CD4-positive, alpha-beta memory T cell (primary cell): ENCODE measurements around the gene BZW1. TPM values are rescaled to one million over a fixed set of nuclear protein-coding genes. Genes with fewer than 3 reads are reported as not detected.

Experiments
- CTCF ChIA-PET: fragments of 350-600 bp; sonication (Branson Sonifier 250); formaldehyde crosslinking; loops from one replicate; lab custom pipeline; 2021; ENCODE audit warnings: inconsistent platforms; ENCODE audit not compliant: partially characterized antibody; lab: Charles Lee
- POLR2A ChIA-PET: fragments of 350-600 bp; sonication (Branson Sonifier 250); formaldehyde crosslinking; loops from one replicate; lab custom pipeline; 2021; ENCODE audit not compliant: partially characterized antibody; lab: Charles Lee
- DNase-seq, 5 donors: peaks; one replicate each; pipeline versions ENCODE4 v3.0.0 to v3.0.0-alpha.2; 2020 to 2022; ENCODE audit warnings: mixed read lengths in 1 of 5
- H3K27ac ChIP-seq: one replicate; pipeline ENCODE4 v1.7.0; 2013; ENCODE audit warnings: low read depth, low read length
- H3K27me3 ChIP-seq: 2 replicates; pipeline ENCODE4 v1.7.0; 2013; ENCODE audit warnings: mild to moderate bottlenecking, low read length, moderate library complexity; ENCODE audit not compliant: insufficient read depth
- H3K36me3 ChIP-seq: 2 replicates; pipeline ENCODE4 v1.7.0; 2013; ENCODE audit warnings: mild to moderate bottlenecking, low read length, moderate library complexity; ENCODE audit not compliant: insufficient read depth
- H3K4me1 ChIP-seq: 2 replicates; pipeline ENCODE4 v1.7.0; 2013; ENCODE audit warnings: mild to moderate bottlenecking, low read length, moderate library complexity; ENCODE audit not compliant: insufficient read depth
- H3K4me3 ChIP-seq, 2 donors: one replicate each; pipeline ENCODE4 v1.7.0; 2013; ENCODE audit warnings: low read length in 2 of 2, mild to moderate bottlenecking in 1 of 2
- H3K9me3 ChIP-seq, 2 donors: one replicate each; pipeline ENCODE4 v1.7.0; 2013; ENCODE audit warnings: low read length in 2 of 2, control low read depth in 1 of 2; ENCODE audit not compliant: control insufficient read depth in 1 of 2
- H3K27ac Mint-ChIP-seq, 7 donors: one replicate each; pipeline ENCODE4 v1.8.0; 2020 to 2021; ENCODE audit warnings: mixed read lengths in 7 of 7, mild to moderate bottlenecking in 6 of 7, inconsistent platforms in 3 of 7, moderate library complexity in 3 of 7
- H3K27me3 Mint-ChIP-seq, 2 donors: one replicate each; pipeline ENCODE4 v1.8.0; 2020 to 2021; ENCODE audit warnings: mixed read lengths in 2 of 2
- H3K36me3 Mint-ChIP-seq, 2 donors: one replicate each; pipeline ENCODE4 v1.8.0; 2020 to 2021; ENCODE audit warnings: mixed read lengths in 2 of 2, inconsistent platforms in 1 of 2, mild to moderate bottlenecking in 1 of 2
- H3K4me1 Mint-ChIP-seq, 4 donors: one replicate each; pipeline ENCODE4 v1.8.0; 2020 to 2021; ENCODE audit warnings: mixed read lengths in 4 of 4, mild to moderate bottlenecking in 1 of 4
- H3K4me3 Mint-ChIP-seq, 8 donors: one replicate each; pipeline ENCODE4 v1.8.0; 2020 to 2021; ENCODE audit warnings: mixed read lengths in 8 of 8, mild to moderate bottlenecking in 7 of 8, moderate library complexity in 6 of 8, inconsistent platforms in 3 of 8
- H3K9me3 Mint-ChIP-seq, 8 donors: one replicate each; pipeline ENCODE4 v1.8.0; 2020 to 2021; ENCODE audit warnings: mixed read lengths in 8 of 8, mild to moderate bottlenecking in 5 of 8, inconsistent platforms in 3 of 8, moderate library complexity in 1 of 8
- intact Hi-C: fragments of 100-400 bp; cut with micrococcal nuclease; formaldehyde crosslinking; loops from one replicate; pipeline ENCODE4 v1.15.1; 2023
- polyA plus RNA-seq, 2 donors: library from polyadenylated mRNA; unstranded; fragments of 300-500 nt; fragmentation: Illumina TruSeq; gene quantifications; one replicate each; pipeline ENCODE4 v1.2.3, GENCODE V29; 2021
- total RNA-seq, 2 experiments: library from RNA; stranded (reverse); gene quantifications; one replicate each; pipeline ENCODE4 v1.2.3, GENCODE V29; 2021

The BZW1 gene
- total and polyA plus RNA-seq, 4 experiments from 2014 or later = 126 to 257 (median 165) TPM

DNA sequence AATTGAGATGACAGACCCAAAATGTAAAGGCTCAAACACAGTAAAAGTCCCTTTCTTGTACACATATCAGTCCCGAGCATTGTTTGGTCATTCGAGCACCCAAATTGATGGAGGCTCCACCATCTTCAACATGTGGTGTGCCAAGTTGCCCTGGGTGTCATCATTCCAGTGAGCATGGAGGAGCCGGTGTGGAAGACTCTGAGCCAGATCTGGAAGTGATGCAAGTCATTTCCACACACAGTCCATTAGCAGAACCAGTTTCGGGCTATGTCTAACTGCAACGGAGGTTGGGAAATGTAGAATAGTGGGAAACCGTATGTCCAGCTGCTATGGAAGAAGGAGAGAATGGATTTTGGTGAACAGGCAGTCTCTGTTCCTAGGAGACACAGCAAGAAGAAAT is 40.9 kb upstream of the BZW1 start:
- Histone ChIP-seq H3K4me3 (no peak overlapping the region), H3K27ac (no peak overlapping the region), H3K4me1 (no peaks in the 10 kb centered on the region), H3K9me3 (no peaks in the 10 kb centered on the region), H3K27me3 (no peaks in the 10 kb centered on the region), H3K36me3 (no peaks in the 10 kb centered on the region)
- intact Hi-C loops = no loop called here
- no peak for DNase-seq
- Mint-ChIP-seq H3K27me3 (peaks cover 5 to 8% of the 10 kb centered on the region in 2 donors), H3K27ac (no peak overlapping the region), H3K36me3 (no peaks in the 10 kb centered on the region), H3K4me3 (peak overlapping the region in 1 of 8 donors; percentile 20), H3K4me1 (peaks cover 0 to 2% (median 0%) of the 10 kb centered on the region in 4 donors), H3K9me3 (peaks cover 3 to 11% (median 10%) of the 10 kb centered on the region in 8 donors)
- ChIA-PET CTCF (no interaction called here), POLR2A (no interaction called here)

DNA sequence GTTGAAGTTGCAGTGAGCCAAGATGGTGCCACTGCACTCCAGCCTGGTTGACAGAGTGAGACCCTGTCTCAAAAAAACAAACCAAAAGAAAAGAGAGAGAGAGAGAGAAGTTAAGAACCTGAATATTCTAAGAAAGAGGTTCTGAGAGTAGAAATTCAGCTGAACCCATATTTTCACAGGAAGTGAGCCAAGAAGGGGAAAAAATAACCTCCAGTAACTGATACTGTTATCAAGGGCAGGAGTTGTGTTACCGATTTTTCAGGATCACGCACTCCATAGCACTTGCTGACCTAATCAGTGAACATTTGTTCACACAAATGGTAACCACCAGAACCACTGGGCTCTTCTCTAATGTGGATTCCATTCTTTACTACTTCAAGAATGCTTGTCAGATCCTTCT is 39.1 kb upstream of the BZW1 start:
- Histone ChIP-seq H3K27me3 (no peaks in the 10 kb centered on the region), H3K27ac (no peak overlapping the region), H3K36me3 (no peaks in the 10 kb centered on the region), H3K4me1 (no peaks in the 10 kb centered on the region), H3K9me3 (no peaks in the 10 kb centered on the region), H3K4me3 (no peak overlapping the region)
- no peak overlapping the region for H3K4me3 Mint-ChIP-seq
- intact Hi-C loops = no loop called here
- H3K27me3 Mint-ChIP-seq = peaks cover 5 to 6% of the 10 kb centered on the region in 2 donors
- H3K4me1 Mint-ChIP-seq = no peaks in the 10 kb centered on the region
- peaks cover 3 to 11% (median 10%) of the 10 kb centered on the region in 8 donors for H3K9me3 Mint-ChIP-seq
- no peaks in the 10 kb centered on the region for H3K36me3 Mint-ChIP-seq
- no peak overlapping the region for H3K27ac Mint-ChIP-seq
- DNase-seq = no peak
- ChIA-PET POLR2A (no interaction called here), CTCF (no interaction called here)

DNA sequence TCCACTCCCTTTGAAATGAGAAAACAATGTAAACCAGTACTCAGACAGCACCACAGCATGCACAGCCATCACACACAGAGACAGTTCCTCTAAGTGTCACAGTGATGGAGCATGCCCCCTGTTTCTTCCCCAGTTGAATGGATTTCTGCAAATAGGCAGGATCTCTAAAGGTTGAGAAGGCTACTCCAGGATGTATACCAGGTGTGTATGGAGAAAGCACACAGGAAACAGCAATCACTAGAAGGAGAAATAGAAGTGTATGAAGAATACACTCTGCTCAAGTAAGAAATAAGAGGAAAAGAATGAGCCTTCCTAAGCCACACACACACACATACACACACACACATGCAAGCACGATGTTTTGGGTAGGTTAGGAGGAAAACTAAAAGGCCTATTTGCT is 38.6 kb upstream of the BZW1 start:
- no peak for DNase-seq
- H3K4me1 Mint-ChIP-seq = no peaks in the 10 kb centered on the region
- no peak overlapping the region for H3K4me3 ChIP-seq
- ChIA-PET POLR2A (no interaction called here), CTCF (no interaction called here)
- no peaks in the 10 kb centered on the region for H3K36me3 ChIP-seq
- H3K27ac ChIP-seq = no peak overlapping the region
- intact Hi-C loops = no loop called here
- no peaks in the 10 kb centered on the region for H3K27me3 ChIP-seq
- H3K36me3 Mint-ChIP-seq = no peaks in the 10 kb centered on the region
- H3K27ac Mint-ChIP-seq = no peak overlapping the region
- H3K4me1 ChIP-seq = no peaks in the 10 kb centered on the region
- peaks cover 5 to 6% of the 10 kb centered on the region in 2 donors for H3K27me3 Mint-ChIP-seq
- peaks cover 3 to 11% (median 10%) of the 10 kb centered on the region in 8 donors for H3K9me3 Mint-ChIP-seq
- no peaks in the 10 kb centered on the region for H3K9me3 ChIP-seq
- H3K4me3 Mint-ChIP-seq = no peak overlapping the region

DNA sequence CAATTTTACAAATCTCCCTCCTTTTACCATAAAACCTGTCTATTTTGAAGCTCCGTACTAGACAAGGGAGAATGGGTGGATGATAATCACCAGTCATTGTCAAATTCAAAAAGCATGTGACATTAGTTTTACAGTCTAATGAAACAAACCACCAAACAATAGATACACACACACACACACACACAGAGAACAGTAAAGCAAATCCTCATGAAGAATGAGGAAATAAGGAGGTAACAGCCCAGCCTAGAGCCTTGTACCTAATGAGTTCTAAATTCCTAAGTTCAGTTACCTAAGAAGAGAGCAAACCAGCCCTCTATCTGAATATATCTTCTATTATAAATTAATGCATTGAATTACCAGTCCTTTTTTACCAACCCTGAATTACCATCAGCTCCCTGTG is 36.8 kb upstream of the BZW1 start:
- POLR2A ChIA-PET = no interaction called here
- CTCF ChIA-PET = no interaction called here
- DNase-seq = no peak
- Histone ChIP-seq H3K9me3 (no peaks in the 10 kb centered on the region), H3K27me3 (no peaks in the 10 kb centered on the region), H3K4me3 (no peak overlapping the region), H3K4me1 (no peaks in the 10 kb centered on the region), H3K36me3 (no peaks in the 10 kb centered on the region), H3K27ac (no peak overlapping the region)
- Mint-ChIP-seq H3K27ac (no peak overlapping the region), H3K36me3 (no peaks in the 10 kb centered on the region), H3K9me3 (peaks cover 3 to 11% (median 10%) of the 10 kb centered on the region in 8 donors), H3K4me1 (no peaks in the 10 kb centered on the region), H3K4me3 (no peak overlapping the region), H3K27me3 (peaks cover 5 to 6% of the 10 kb centered on the region in 2 donors)
- intact Hi-C loops = no loop called here

DNA sequence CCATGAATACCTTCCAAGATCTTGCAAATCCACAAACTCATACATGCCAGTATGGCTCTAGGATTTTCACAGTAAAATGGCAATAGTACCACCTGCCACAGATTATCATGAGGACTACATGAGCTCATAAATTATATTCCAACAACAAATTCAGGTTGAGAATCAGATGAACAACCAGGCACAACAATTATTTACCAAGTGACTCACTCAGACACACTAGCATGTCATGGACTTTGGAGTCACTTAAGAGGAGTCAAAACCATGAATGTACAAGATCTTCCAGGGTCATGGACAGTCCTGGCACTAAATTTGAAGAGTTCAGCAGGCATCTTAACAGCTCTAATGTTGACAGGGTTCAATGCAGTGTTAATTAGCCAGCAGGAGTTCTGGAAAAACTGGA is 34.4 kb upstream of the BZW1 start:
- CTCF ChIA-PET = no interaction called here
- no peaks in the 10 kb centered on the region for H3K4me1 ChIP-seq
- intact Hi-C loops = no loop called here
- Mint-ChIP-seq H3K36me3 (no peaks in the 10 kb centered on the region), H3K9me3 (peaks cover 3 to 11% (median 9%) of the 10 kb centered on the region in 8 donors), H3K4me3 (no peak overlapping the region), H3K4me1 (no peaks in the 10 kb centered on the region), H3K27ac (no peak overlapping the region), H3K27me3 (peaks cover 6 to 8% of the 10 kb centered on the region in 2 donors)
- H3K27ac ChIP-seq = no peak overlapping the region
- no peak for DNase-seq
- H3K9me3 ChIP-seq = no peaks in the 10 kb centered on the region
- no peak overlapping the region for H3K4me3 ChIP-seq
- no peaks in the 10 kb centered on the region for H3K36me3 ChIP-seq
- POLR2A ChIA-PET = no interaction called here
- H3K27me3 ChIP-seq = no peaks in the 10 kb centered on the region

DNA sequence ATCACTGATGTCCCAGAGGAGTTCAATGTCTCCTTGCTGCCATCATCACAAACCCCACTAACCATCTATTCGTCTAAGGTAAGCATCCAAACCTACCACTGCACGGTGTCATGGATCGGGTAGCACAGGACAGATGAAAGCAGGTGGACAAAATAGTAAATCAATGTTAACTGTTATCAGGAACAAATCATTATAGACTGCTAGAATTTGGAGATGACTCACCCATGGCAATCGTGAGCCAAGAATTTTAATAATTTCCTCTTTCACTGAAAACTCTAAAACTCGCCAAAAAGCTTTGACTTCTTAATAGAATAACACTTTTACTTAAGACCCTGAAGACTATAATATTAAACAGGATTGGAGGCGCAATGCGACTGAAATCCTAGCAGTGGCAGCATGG is 33.7 kb upstream of the BZW1 start:
- intact Hi-C loops = no loop called here
- no peak overlapping the region for H3K4me3 Mint-ChIP-seq
- Histone ChIP-seq H3K4me1 (no peaks in the 10 kb centered on the region), H3K36me3 (no peaks in the 10 kb centered on the region), H3K27ac (no peak overlapping the region), H3K27me3 (no peaks in the 10 kb centered on the region), H3K9me3 (no peaks in the 10 kb centered on the region), H3K4me3 (no peak overlapping the region)
- H3K9me3 Mint-ChIP-seq = peaks cover 2 to 5% (median 2%) of the 10 kb centered on the region in 8 donors
- H3K36me3 Mint-ChIP-seq = no peaks in the 10 kb centered on the region
- H3K27ac Mint-ChIP-seq = no peak overlapping the region
- no peak for DNase-seq
- H3K27me3 Mint-ChIP-seq = peaks cover 4 to 6% of the 10 kb centered on the region in 2 donors
- ChIA-PET CTCF (no interaction called here), POLR2A (no interaction called here)
- peaks cover 0 to 1% (median 0%) of the 10 kb centered on the region in 4 donors for H3K4me1 Mint-ChIP-seq

DNA sequence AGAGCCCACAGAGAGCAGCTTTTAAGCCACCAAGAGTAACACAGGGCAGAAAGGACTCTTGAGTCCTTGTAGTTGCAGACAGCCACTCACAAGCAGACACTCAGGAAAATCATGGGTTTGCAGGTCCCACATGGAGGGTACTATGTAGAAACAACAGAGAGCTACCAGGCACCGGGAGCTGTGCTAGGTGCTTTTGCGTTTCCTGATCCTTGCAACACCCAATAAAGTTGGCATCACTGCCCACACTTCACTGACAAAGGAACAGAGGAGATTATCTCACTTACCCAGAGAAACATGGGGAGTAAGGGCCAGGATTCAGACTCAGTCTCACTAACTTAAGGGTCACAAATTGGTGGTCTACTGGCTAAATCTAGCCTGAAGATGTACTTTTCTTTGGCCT is 32.5 kb upstream of the BZW1 start:
- Mint-ChIP-seq H3K27me3 (peaks cover 1 to 6% of the 10 kb centered on the region in 2 donors), H3K9me3 (no peaks in the 10 kb centered on the region), H3K27ac (no peak overlapping the region), H3K4me3 (no peak overlapping the region), H3K4me1 (peaks cover 0 to 1% (median 0%) of the 10 kb centered on the region in 4 donors), H3K36me3 (no peaks in the 10 kb centered on the region)
- no peak overlapping the region for H3K27ac ChIP-seq
- POLR2A ChIA-PET = interaction anchor here (0.6 kb wide), 1 partner anchor 223 kb away, joined by 3 read pairs; no protein-coding TSS in a partner anchor
- no peaks in the 10 kb centered on the region for H3K36me3 ChIP-seq
- no peaks in the 10 kb centered on the region for H3K4me1 ChIP-seq
- no peak for DNase-seq
- H3K9me3 ChIP-seq = no peaks in the 10 kb centered on the region
- CTCF ChIA-PET = no interaction called here
- no peaks in the 10 kb centered on the region for H3K27me3 ChIP-seq
- intact Hi-C loops = no loop called here
- H3K4me3 ChIP-seq = no peak overlapping the region

DNA sequence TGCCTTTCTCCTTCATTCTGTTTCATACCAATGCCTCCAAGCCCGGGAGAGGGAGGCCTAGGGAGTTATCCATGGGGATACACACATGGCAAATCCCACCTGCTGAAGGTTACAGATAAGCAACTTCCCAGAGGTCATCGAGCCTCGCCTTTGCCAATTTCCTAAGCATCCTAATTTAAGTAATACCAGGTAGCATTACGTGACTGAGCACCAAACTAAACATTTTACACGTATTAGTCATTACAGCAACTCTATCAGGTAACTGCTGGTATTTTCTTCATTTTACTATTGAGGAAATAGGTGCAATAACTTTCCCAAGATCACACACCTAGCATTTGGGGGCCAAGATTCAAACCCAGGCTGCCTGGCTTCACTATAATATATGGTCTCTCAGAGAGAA is 30.1 kb upstream of the BZW1 start:
- DNase-seq = no peak
- intact Hi-C loops = no loop called here
- no peaks in the 10 kb centered on the region for H3K9me3 ChIP-seq
- H3K4me3 ChIP-seq = no peak overlapping the region
- no peak overlapping the region for H3K4me3 Mint-ChIP-seq
- H3K36me3 ChIP-seq = no peaks in the 10 kb centered on the region
- no peak overlapping the region for H3K27ac ChIP-seq
- no peaks in the 10 kb centered on the region for H3K27me3 ChIP-seq
- no peaks in the 10 kb centered on the region for H3K4me1 ChIP-seq
- POLR2A ChIA-PET = no interaction called here
- no peak overlapping the region for H3K27ac Mint-ChIP-seq
- H3K27me3 Mint-ChIP-seq = peaks cover 4 to 6% of the 10 kb centered on the region in 2 donors
- CTCF ChIA-PET = no interaction called here
- peaks cover 0 to 2% (median 0%) of the 10 kb centered on the region in 8 donors for H3K9me3 Mint-ChIP-seq
- H3K36me3 Mint-ChIP-seq = no peaks in the 10 kb centered on the region
- peaks cover 0 to 1% (median 0%) of the 10 kb centered on the region in 4 donors for H3K4me1 Mint-ChIP-seq
